ENCODE data around the gene ATP5F1D. TPM values are rescaled to one million over a fixed set of nuclear protein-coding genes. Genes with fewer than 3 reads are reported as not detected.

ATP5F1D gene
- total and polyA plus RNA-seq, 2 of the 13 experiments (the other 11 are each of a cell fraction or from before 2014, with no cell fraction given) = 39.4 to 78.7 TPM

GRCh38 chr19:1281569-1282287, 40.2 kb downstream of the ATP5F1D start:
- no peak for FAIRE-seq
- Histone ChIP-seq H3K4me2 (ENCODE audit: low read depth, low read length) (no peak overlapping the region), H4K20me1 (ENCODE audit: insufficient read depth, low read length) (no peaks in the 10 kb centered on the region), H3K4me1 (ENCODE audit: insufficient read depth, low read length) (peaks cover 30% of the 10 kb centered on the region), H2AFZ (ENCODE audit: low read length) (no peak overlapping the region), H3K27me3 (ENCODE audit: control insufficient read depth in 1 of 2, insufficient read depth in 2 of 2, low read length in 2 of 2) (no peaks in the 10 kb centered on the region; a peak in 1 of 5 replicates), H3K79me2 (ENCODE audit: insufficient read depth, low read length) (peaks cover 8% of the 10 kb centered on the region), H3K9ac (ENCODE audit: insufficient read depth, low read depth, low read length) (no peak overlapping the region), H3K27ac (ENCODE audit: extremely low read length, insufficient read depth, low read length) (no peak overlapping the region), H3K9me3 (ENCODE audit: low read length) (no peaks in the 10 kb centered on the region), H3K36me3 (replicated peaks in 1 of 2; ENCODE audit: control insufficient read depth in 1 of 2, insufficient read depth in 2 of 2, low read length in 2 of 2) (peaks cover 2 to 9% of the 10 kb centered on the region in 2 experiments; a peak in 3 of 5 replicates), H3K4me3 (replicated peaks in 1 of 3; ENCODE audit: insufficient read depth in 1 of 3, low read depth in 2 of 3, low read length in 3 of 3) (no peak overlapping the region)
- ChIA-PET POLR2A (interaction anchor here (2.5 to 3.5 kb wide), 2 partner anchors 12 to 174 kb away, joined by 7 to 61 read pairs; partner anchors contain the start of gene CIRBP), CTCF (ENCODE audit: low intra/inter-chr PET ratio, low total read pairs) (no interaction called here)
- no peak for ATAC-seq
- intact Hi-C loops (cut with micrococcal nuclease; ENCODE audit: unreplicated experiment) (no loop called here), in situ Hi-C loops (cut with HindIII; ENCODE audit: extremely low pct_ligation_motif_present, low pct_unique_long_range_greater_than_20kb) (loop anchor here (5.0 kb wide), 2 partner anchors 36 to 91 kb away; no protein-coding TSS in a partner anchor)
- BruUV-seq (replicated peaks) = no TSS peak
- DNase-seq (ENCODE audit: low spot score) = no peak
- 62% methylated on average over 8 of the region's 15 CpGs for WGBS (ENCODE audit: low lambda C conversion rate)
- TF ChIP-seq ZFP36L2 (CRISPR knock-in tag; IDR thresholded peaks at IDR 0.05) = no peak
- TF ChIP-seq AGO2 (optimal IDR thresholded peaks at IDR 0.05; ENCODE audit: low read depth, low read length) = no peak
- no peak for TF ChIP-seq PAXIP1 (CRISPR knock-in tag; conservative IDR thresholded peaks at IDR 0.05)
- no peak for TF ChIP-seq ZFP36L1 (CRISPR knock-in tag; IDR thresholded peaks at IDR 0.05)
- no peak for TF ChIP-seq PAWR (CRISPR knock-in tag; IDR thresholded peaks at IDR 0.05; ENCODE audit: borderline replicate concordance)
- TF ChIP-seq U2AF2 (IDR thresholded peaks at IDR 0.05; ENCODE audit: low read depth, low read length) = no peak
- no peak for TF ChIP-seq TAF15 (IDR thresholded peaks at IDR 0.05; ENCODE audit: low read depth, low read length, poor library complexity, severe bottlenecking)
- TF ChIP-seq ZMYM3 (CRISPR knock-in tag; IDR thresholded peaks at IDR 0.05) = no peak
- no peak for TF ChIP-seq BRD4 (CRISPR knock-in tag; IDR thresholded peaks at IDR 0.05)
- TF ChIP-seq TCF7 (IDR thresholded peaks at IDR 0.05; ENCODE audit: low read depth) = no peak
- no peak for TF ChIP-seq HOXA9 (CRISPR knock-in tag; IDR thresholded peaks at IDR 0.05; ENCODE audit: borderline replicate concordance)
- no peak for TF ChIP-seq ZNF234 (CRISPR knock-in tag; conservative IDR thresholded peaks at IDR 0.05)
- no peak for TF ChIP-seq MTF1 (CRISPR knock-in tag; IDR thresholded peaks at IDR 0.05)
- no peak for TF ChIP-seq ZNF678 (CRISPR knock-in tag; IDR thresholded peaks at IDR 0.05)
- TF ChIP-seq MED13 (CRISPR knock-in tag; IDR thresholded peaks at IDR 0.05) = no peak
- no peak for TF ChIP-seq TOE1 (CRISPR knock-in tag; IDR thresholded peaks at IDR 0.05)
- TF ChIP-seq ZNF484 (CRISPR knock-in tag; IDR thresholded peaks at IDR 0.05; ENCODE audit: borderline replicate concordance, low read depth) = no peak

Measured in HepG2 (cell line).